Ammon's horn (tissue), 1 donor: ENCODE data around the gene MYCN.

ENCODE experiments used
- DNase-seq: peaks from one replicate; pipeline ENCODE4 v3.0.0-alpha.2; 2016; ENCODE audit warnings: low spot score

Gene MYCN

GRCh38 chr2:15931319-15931890 is 8.9 kb upstream of the MYCN start:
- peak; percentile 29 for DNase-seq

DNA sequence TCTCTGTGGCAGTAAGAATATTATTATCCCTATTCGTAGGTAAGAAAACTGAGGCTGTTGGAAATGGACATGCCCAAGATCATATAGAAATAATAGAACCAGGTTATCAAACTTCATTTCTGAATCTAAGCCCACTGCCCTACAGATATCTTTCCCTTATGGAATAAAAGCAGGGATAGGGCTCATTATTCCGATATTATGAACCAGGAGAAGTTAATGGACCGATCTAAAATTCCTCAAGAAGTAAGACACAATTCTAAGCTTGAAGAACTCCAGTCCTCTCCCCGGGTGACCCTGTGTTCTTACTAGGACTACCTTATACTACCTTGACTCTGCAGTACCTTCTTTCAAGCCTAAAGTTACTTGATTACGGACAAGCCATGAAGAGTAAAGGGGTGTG is 8.4 kb upstream of the MYCN start:
- no peak for DNase-seq

- no peak for DNase-seq
Measured at GRCh38 chr2:15932394-15933183, 7.8 kb upstream of the MYCN start.

DNA sequence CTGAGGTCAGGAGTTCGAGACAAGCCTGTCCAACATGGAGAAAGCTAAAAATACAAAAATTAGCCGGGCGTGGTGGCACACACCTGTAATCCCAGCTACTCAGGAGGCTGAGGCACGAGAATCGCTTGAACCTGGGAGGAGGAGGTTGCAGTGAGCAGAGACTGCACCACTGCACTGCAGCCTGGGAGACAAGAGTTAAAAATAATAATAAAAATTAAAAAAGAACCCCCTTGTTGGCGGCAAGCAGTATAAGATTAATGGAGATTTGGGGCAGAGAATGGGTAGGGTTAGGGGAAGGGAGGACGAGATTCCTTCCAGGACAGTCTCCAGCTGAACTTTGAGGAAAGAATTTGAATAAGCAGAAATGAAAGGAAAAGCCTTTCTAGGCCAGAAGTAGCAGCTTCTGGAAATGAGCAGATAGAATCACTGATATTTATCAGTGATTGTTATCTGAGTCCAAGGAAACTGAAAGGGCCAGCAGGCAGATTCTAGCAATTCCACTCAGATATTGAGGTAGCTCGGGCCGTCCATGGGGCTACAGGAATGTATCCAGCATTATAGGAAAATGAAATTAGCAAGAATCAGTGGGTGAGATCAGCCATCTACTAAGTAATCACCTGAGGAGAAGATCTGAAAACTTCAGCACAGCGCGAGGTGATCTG is 7.0 kb upstream of the MYCN start:
- no peak for DNase-seq

- DNase-seq: no peak
Measured at GRCh38 chr2:15934291-15934945, 5.9 kb upstream of the MYCN start.

DNA sequence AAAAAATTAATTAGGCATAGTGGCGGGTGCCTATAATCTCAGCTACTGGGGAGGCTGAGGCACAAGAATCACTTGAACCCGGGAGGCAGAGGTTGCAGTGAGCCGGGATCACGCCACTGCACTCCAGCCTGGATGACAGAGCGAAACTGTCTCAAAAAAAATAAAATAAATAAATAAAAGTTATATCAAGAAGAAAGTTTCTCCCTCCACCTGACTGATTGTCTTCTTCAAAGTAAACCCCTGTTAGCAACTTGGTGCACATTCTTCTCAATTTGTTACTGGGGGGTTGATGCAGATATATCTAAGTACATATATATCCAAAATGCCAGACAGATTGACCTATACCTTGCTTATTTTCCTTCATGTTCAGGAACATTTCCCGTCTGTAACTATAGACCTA is 5.2 kb upstream of the MYCN start:
- DNase-seq: no peak

- no peak for DNase-seq
Measured at GRCh38 chr2:15935675-15936074, 4.7 kb upstream of the MYCN start.

- DNase-seq: no peak
Measured at GRCh38 chr2:15936277-15937104, 3.9 kb upstream of the MYCN start.

DNA sequence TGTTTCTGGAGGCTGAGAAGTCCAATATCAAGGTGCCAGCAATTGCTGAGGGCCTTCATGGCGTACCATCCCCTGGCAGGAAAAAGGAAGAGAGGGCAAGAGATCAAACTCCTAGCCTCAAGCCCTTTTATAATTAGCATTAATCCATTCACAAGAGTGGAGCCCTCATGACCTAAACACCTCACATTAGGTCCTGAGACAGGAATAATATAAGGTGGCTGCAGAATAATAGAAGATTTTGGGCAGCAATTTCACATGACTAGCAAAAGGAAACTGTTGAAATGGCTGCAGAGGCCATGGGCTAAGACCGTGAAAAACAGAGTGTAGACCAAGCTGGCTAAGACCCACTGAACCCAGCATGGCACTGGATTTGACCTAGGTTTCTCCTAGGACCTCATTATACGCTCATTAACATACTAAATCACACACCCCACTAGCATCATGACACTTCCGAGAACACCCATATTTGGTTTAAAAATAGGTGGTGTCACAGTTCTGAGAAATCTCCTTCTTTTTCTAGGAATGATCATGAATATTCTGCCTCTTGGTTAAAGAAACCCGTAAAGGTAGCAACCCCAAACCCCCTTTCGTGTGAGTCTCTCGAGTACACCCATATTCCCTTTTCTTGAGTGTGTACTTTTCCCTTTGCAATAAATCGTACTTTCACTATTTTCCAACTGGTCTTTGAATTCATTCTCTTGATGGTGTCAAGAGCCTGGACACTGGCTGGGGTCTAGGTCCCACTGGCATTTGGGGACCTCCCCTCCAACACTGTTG is 3.1 kb upstream of the MYCN start:
- no peak for DNase-seq

DNA sequence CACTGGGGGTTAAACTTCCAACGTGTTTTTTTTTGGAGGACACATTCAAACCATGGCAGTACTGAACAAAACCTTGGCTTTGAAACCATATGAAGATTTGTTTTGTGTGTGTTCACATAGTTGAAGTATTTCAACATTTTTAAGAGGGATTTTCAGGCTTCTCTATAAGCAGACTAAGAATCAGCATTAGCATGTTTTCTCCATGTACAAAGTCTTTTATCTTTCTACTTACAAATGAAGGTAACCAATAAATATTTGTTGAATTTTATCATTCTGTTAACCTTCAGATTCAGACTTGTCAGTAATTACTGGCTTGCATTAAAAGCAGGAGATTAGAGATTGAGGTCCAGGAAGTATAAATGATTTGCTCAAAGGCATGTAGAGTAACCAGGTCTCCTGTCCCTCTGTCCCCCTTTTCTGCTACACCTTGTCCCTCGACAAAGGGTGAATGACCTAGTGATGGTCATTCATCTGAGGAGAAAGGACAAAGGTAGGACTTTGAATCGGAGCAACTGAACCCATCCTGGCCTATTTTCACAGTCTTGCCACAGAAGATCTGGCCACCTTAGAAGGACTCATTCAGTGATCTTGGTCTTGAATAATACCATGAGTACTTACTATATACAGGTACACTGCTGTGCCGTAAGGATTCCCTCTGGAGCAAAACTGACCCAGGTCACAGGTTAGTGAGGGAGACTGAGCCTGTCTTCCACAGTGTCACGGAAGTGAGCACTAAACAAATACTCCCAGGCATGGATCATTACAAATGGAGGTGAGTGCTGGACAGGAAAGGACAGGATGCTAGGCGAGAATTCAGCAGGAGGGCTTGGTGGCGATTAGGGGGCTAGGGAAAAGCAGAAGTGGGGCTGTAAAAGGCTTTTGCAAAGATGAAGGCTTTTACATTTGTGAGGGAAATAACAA is 2.2 kb upstream of the MYCN start:
- no peak for DNase-seq

DNA sequence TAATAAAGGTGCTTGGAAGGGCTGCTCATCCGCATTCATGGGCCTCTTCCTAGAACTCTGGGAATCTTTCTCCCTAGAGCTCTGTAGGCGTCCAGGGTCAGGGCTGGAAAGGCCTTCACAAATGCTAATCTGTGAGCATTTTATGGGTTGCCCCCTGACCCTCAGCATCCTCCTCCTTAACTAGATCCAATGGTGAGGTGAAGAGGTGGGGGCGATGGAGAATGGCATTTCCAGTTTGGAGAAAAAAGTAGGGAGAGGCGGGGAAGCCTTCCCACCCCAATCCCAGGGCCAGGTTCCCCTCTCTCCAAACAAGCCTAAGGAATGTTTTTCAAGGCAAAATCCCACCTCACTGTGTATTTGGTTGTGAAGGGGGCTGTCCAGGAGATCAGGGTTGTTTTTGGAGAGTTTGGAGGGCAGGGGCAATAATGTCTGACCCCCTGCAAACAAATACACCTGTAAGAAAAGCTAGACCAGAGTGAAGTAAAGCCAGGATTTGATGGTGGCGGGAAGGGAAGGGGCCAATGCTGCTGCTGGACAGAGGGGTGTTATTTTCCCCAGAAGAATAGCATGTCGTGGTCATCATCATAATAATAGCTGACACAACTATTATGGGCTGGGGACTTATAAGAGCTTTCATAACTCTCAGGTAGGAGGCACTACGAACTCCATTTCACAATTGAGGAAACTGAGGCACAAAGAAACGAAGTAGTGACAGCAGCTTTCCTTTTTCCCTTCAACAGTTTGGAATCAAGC is 1.4 kb upstream of the MYCN start:
- no peak for DNase-seq

- no peak for DNase-seq
Measured at GRCh38 chr2:15939556-15939853, 845 bp upstream of the MYCN start.

- no peak for DNase-seq
Measured at GRCh38 chr2:15940661-15941480, 521 bp downstream of the MYCN start.

DNA sequence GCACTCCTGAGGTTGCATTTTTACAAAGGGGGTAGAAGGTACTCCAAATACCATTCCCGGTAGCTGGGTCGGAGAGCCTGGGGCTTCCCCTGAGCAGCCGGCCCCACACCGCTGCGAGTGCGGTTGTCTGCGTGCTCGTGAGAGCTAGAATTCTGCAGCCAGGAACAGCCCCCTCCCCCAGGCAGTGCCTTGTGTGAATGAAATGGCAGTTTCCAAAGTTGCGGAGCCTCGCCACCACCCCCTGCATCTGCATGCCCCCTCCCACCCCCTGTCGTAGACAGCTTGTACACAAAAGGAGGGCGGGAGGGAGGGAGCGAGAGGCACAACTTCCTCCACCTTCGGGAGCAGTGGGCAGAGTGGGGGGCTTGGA is 1.1 kb downstream of the MYCN start:
- DNase-seq: peak; percentile 36

GRCh38 chr2:15941871-15942710 is 1.7 kb downstream of the MYCN start:
- peak; percentile 31 for DNase-seq

GRCh38 chr2:15942711-15943345 is 2.5 kb downstream of the MYCN start:
- DNase-seq: no peak
